Retinal pigment epithelial cell (primary cell): Measurements from ENCODE around the gene TMEM214.

Source experiments
- DNase-seq: peaks from one replicate; pipeline ENCODE4 v3.0.0-alpha.2; 2010; ENCODE audit warnings: low read depth
- H3K4me3 ChIP-seq: 2 replicates; pipeline ENCODE4 v1.5.1; 2011; ENCODE audit warnings: mild to moderate bottlenecking, low read length, control low read depth, moderate library complexity
- CTCF ChIP-seq: conservative IDR thresholded peaks from 2 replicates; pipeline ENCODE4 v1.5.1; 2011; ENCODE audit warnings: low read depth, low read length, control low read depth, inconsistent platforms

TMEM214 gene

GRCh38 chr2:27089111-27089954 lies 56.6 kb downstream of the TMEM214 start:
- TF ChIP-seq CTCF, result no peak
- no peak overlapping the region for H3K4me3 ChIP-seq
- DNase-seq, result no peak
